ENCODE measurements around the gene E2F6.

The E2F6 gene

DNA sequence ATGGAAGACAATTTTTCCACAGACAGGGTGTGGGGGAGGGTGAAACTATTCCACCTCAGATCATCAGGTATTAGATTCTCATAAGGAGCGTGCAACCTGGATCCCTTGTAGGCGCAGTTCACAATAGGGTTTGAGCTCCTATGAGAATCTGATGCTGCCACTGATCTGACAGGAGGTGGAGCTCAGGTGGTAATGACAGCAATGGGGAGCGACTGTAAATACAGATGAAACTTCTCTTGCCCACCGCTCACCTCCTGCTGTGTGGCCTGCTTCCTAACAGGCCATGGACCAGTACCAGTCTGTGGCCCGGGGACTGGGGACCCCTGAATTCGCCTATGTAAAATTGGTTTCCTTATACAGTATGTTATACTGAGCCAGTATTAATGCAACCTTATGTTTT lies 27.3 kb upstream of the E2F6 start:
- no peak for DNase-seq (ENCODE audit: low read depth)
- TF ChIP-seq, protein P1, sequence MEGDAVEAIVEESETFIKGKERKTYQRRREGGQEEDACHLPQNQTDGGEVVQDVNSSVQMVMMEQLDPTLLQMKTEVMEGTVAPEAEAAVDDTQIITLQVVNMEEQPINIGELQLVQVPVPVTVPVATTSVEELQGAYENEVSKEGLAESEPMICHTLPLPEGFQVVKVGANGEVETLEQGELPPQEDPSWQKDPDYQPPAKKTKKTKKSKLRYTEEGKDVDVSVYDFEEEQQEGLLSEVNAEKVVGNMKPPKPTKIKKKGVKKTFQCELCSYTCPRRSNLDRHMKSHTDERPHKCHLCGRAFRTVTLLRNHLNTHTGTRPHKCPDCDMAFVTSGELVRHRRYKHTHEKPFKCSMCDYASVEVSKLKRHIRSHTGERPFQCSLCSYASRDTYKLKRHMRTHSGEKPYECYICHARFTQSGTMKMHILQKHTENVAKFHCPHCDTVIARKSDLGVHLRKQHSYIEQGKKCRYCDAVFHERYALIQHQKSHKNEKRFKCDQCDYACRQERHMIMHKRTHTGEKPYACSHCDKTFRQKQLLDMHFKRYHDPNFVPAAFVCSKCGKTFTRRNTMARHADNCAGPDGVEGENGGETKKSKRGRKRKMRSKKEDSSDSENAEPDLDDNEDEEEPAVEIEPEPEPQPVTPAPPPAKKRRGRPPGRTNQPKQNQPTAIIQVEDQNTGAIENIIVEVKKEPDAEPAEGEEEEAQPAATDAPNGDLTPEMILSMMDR (conservative IDR thresholded peaks at IDR 0.05; ENCODE audit: control insufficient read depth, insufficient read depth, low read depth, low read length): no peak
- H3K4me3 ChIP-seq (ENCODE audit: control insufficient read depth, low read depth, low read length): no peak overlapping the region

DNA sequence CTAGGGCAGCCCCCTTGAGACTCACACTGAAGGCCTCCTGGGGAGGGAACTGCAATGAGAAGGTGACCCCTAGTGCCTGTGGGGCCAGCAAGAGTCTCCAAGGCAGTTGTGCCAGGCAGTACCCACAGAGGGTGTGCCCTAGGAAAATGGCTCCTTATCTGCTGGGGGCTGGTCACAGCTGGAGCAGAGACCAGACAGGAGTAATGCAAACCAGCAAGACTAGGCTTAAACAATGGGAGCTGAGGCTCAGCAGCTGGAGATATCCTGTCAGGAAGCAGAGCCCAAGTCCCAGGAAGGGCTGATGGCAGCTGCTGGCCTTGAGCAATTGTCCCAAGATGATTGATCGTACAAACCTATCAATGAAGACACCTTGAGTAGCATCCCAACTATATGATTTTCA lies 26.8 kb upstream of the E2F6 start:
- no peak overlapping the region for H3K4me3 ChIP-seq (ENCODE audit: control insufficient read depth, low read depth, low read length)
- TF ChIP-seq, protein P1 (conservative IDR thresholded peaks at IDR 0.05; ENCODE audit: control insufficient read depth, insufficient read depth, low read depth, low read length): no peak
- no peak for DNase-seq (ENCODE audit: low read depth)

GRCh38 chr2:11492244-11492643 lies 26.3 kb upstream of the E2F6 start:
- no peak overlapping the region for H3K4me3 ChIP-seq (ENCODE audit: control insufficient read depth, low read depth, low read length)
- DNase-seq (ENCODE audit: low read depth): no peak
- TF ChIP-seq, protein P1 (conservative IDR thresholded peaks at IDR 0.05; ENCODE audit: control insufficient read depth, insufficient read depth, low read depth, low read length): no peak

- TF ChIP-seq, protein P1 (conservative IDR thresholded peaks at IDR 0.05; ENCODE audit: control insufficient read depth, insufficient read depth, low read depth, low read length): no peak
- no peak for DNase-seq (ENCODE audit: low read depth)
- no peak overlapping the region for H3K4me3 ChIP-seq (ENCODE audit: control insufficient read depth, low read depth, low read length)
Observed at GRCh38 chr2:11491348-11491933, 25.5 kb upstream of the E2F6 start.

GRCh38 chr2:11490194-11490593 lies 24.2 kb upstream of the E2F6 start:
- H3K4me3 ChIP-seq (ENCODE audit: control insufficient read depth, low read depth, low read length): no peak overlapping the region
- DNase-seq (ENCODE audit: low read depth): no peak
- TF ChIP-seq, protein P1 (conservative IDR thresholded peaks at IDR 0.05; ENCODE audit: control insufficient read depth, insufficient read depth, low read depth, low read length): no peak

DNA sequence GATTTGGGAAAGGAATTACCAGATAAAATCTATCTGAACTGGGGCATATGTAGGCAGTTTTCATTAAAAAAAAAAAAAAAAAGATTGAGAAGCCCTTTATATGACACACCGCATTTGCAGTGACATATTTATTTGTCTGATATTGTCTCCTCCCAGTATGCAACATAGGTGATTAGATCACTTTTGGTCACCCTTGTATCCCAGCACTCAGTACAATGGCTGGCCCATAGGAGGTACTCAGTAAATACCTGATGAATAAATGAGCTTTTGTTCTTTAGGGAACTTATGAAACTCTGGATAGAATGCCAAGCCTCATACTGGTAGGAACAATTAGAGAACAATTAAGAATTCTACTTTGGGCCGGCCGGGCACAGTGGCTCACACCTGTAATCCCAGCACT lies 22.8 kb upstream of the E2F6 start:
- DNase-seq (ENCODE audit: low read depth): no peak
- TF ChIP-seq, protein P1 (conservative IDR thresholded peaks at IDR 0.05; ENCODE audit: control insufficient read depth, insufficient read depth, low read depth, low read length): no peak

More for the DNA sequence above, 22.8 kb upstream of the E2F6 start:
- no peak overlapping the region for H3K4me3 ChIP-seq (ENCODE audit: control insufficient read depth, low read depth, low read length)

All from fibroblast of mammary gland (primary cell).